ENCODE results near the gene MND1.

Gene MND1

GRCh38 chr4:153362184-153362583, 17.7 kb downstream of the MND1 start:
- no peak overlapping the region for H3K4me3 ChIP-seq (ENCODE audit: low read length)
- no peak overlapping the region for H3K27ac ChIP-seq (ENCODE audit: low read depth, low read length)
- H3K9ac ChIP-seq (ENCODE audit: low read length), result no peak overlapping the region
- H3K4me1 ChIP-seq (ENCODE audit: control insufficient read depth, insufficient read depth, low read length), result no peaks in the 10 kb centered on the region
- no peaks in the 10 kb centered on the region for H3K27me3 ChIP-seq (ENCODE audit: control insufficient read depth, insufficient read depth, low read length)
- no peaks in the 10 kb centered on the region for H3K36me3 ChIP-seq (ENCODE audit: control insufficient read depth, insufficient read depth, low read length)

- no peak overlapping the region for H3K4me3 ChIP-seq (ENCODE audit: low read length)
- H3K4me1 ChIP-seq (ENCODE audit: control insufficient read depth, insufficient read depth, low read length), result no peaks in the 10 kb centered on the region
- H3K9ac ChIP-seq (ENCODE audit: low read length), result no peak overlapping the region
- no peaks in the 10 kb centered on the region for H3K36me3 ChIP-seq (ENCODE audit: control insufficient read depth, insufficient read depth, low read length)
- no peaks in the 10 kb centered on the region for H3K27me3 ChIP-seq (ENCODE audit: control insufficient read depth, insufficient read depth, low read length)
- H3K27ac ChIP-seq (ENCODE audit: low read depth, low read length), result no peak overlapping the region
These were observed 19.6 kb downstream of the MND1 start for GRCh38 chr4:153364061-153364460.

DNA sequence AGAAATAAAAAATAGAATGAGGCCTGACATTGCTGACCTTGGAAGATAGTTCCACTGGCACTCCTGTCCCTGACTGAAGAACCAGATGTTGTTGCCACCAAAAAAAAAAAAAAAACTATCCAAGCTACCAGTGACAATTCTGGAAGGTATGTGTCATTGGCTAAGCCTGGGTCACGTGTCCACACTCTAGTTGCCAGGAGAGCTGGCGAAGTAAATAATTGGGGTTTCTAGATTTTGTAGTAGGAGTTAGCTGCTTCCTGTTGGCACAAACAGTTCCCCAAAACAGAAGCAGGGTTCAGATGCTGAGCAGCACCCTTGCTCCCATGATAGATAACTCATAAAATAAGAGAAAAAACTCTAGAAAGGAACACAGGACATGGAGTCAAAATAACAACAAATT, 20.5 kb downstream of the MND1 start:
- Histone ChIP-seq H3K9ac (ENCODE audit: low read length) (no peak overlapping the region), H3K4me3 (ENCODE audit: low read length) (no peak overlapping the region), H3K27me3 (ENCODE audit: control insufficient read depth, insufficient read depth, low read length) (no peaks in the 10 kb centered on the region), H3K27ac (ENCODE audit: low read depth, low read length) (no peak overlapping the region), H3K4me1 (ENCODE audit: control insufficient read depth, insufficient read depth, low read length) (no peaks in the 10 kb centered on the region), H3K36me3 (ENCODE audit: control insufficient read depth, insufficient read depth, low read length) (no peaks in the 10 kb centered on the region)

DNA sequence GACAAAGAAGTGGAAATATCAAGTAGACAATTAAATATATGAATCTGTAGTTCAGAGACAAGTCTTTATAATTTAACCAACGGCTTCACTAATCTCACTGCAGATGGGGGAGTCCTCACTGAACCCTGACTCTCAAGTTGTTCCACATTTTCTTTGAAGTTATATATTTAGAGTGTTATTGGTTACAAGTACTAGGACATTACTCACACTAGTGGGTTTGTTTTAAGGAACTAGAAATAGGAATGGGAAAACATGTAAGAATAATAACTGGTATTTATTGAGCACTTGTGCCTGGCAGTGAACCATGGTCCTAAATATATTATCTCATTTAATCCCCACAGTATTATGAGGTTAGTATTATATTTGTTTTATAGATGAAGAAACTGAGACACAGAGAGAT, 22.0 kb downstream of the MND1 start:
- Histone ChIP-seq H3K27ac (ENCODE audit: low read depth, low read length) (no peak overlapping the region), H3K9ac (ENCODE audit: low read length) (no peak overlapping the region), H3K36me3 (ENCODE audit: control insufficient read depth, insufficient read depth, low read length) (no peaks in the 10 kb centered on the region), H3K27me3 (ENCODE audit: control insufficient read depth, insufficient read depth, low read length) (no peaks in the 10 kb centered on the region), H3K4me3 (ENCODE audit: low read length) (no peak overlapping the region), H3K4me1 (ENCODE audit: control insufficient read depth, insufficient read depth, low read length) (no peaks in the 10 kb centered on the region)

DNA sequence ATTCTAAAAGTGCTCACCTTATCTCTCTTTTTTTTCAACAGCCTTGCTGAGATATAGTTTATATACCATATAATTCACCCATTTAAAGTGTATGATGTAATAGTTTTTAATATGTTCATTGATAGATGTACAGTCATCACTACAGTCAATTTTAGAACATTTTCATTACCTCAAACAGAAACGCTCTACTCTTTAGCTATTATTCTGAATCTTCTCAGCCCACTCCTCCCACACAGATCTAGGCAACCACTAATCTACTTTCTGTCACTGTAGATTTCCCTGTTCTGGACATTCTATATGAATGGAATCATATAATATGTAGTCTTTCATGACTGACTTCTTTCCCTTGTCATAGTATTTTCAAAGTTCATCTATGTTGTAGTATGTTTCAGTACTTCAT, 22.6 kb downstream of the MND1 start:
- no peaks in the 10 kb centered on the region for H3K4me1 ChIP-seq (ENCODE audit: control insufficient read depth, insufficient read depth, low read length)
- H3K36me3 ChIP-seq (ENCODE audit: control insufficient read depth, insufficient read depth, low read length), result no peaks in the 10 kb centered on the region
- H3K9ac ChIP-seq (ENCODE audit: low read length), result no peak overlapping the region
- H3K27ac ChIP-seq (ENCODE audit: low read depth, low read length), result no peak overlapping the region
- H3K27me3 ChIP-seq (ENCODE audit: control insufficient read depth, insufficient read depth, low read length), result no peaks in the 10 kb centered on the region
- no peak overlapping the region for H3K4me3 ChIP-seq (ENCODE audit: low read length)

DNA sequence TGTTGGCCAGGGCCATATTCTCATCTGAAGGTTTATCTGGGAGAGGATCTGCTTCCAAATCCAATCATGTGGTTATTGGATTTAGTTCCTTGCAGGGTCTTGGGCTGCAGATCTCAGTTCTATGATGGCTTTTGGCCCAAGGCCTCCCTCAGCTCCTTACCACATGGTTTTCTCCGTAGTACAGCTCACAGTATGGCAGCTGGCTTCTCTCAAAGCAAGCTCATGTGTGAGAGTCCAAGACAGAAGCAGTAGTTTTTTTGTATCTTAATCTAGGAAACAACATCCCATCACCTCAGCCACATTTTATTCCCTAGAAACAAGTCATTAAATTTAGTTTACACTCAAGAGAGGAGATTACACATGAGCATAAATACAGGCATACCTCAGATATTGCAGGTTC, 24.5 kb downstream of the MND1 start:
- no peaks in the 10 kb centered on the region for H3K4me1 ChIP-seq (ENCODE audit: control insufficient read depth, insufficient read depth, low read length)
- no peaks in the 10 kb centered on the region for H3K27me3 ChIP-seq (ENCODE audit: control insufficient read depth, insufficient read depth, low read length)
- H3K4me3 ChIP-seq (ENCODE audit: low read length), result no peak overlapping the region

DNA sequence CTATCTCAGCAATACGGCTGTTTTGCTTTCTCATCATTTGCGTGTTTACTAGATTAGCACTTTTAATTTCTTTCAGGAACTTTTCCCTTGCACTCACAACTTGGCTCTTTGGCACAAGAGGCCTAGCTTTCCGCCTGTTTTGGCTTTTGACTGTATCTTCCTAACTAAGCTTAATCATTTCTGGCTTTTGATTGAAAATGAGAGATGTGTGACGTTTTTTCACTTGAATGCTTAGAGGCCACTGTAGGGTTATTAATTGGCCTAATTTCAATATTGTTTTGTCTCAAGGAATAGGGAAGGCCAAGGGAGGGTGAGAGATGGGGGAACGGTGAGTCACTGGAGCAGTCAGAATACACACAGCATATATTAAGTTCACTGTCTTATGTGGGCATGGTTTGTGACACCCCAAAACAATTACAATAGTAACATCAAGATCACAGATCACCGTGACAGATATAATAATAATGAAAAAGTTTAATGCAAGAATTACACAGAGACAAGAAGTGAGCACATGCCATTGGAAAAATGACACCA, 27.3 kb downstream of the MND1 start:
- Histone ChIP-seq H3K27ac (ENCODE audit: low read depth, low read length) (no peak overlapping the region), H3K27me3 (ENCODE audit: control insufficient read depth, insufficient read depth, low read length) (no peaks in the 10 kb centered on the region)

More for the DNA sequence above, 24.5 kb downstream of the MND1 start:
- Histone ChIP-seq H3K36me3 (ENCODE audit: control insufficient read depth, insufficient read depth, low read length) (no peaks in the 10 kb centered on the region), H3K9ac (ENCODE audit: low read length) (no peak overlapping the region), H3K27ac (ENCODE audit: low read depth, low read length) (no peak overlapping the region)

GRCh38 chr4:153372967-153373562, 28.6 kb downstream of the MND1 start:
- Histone ChIP-seq H3K27ac (ENCODE audit: low read depth, low read length) (no peak overlapping the region), H3K4me3 (ENCODE audit: low read length) (no peak overlapping the region), H3K36me3 (ENCODE audit: control insufficient read depth, insufficient read depth, low read length) (no peaks in the 10 kb centered on the region), H3K9ac (ENCODE audit: low read length) (no peak overlapping the region), H3K27me3 (ENCODE audit: control insufficient read depth, insufficient read depth, low read length) (no peaks in the 10 kb centered on the region), H3K4me1 (ENCODE audit: control insufficient read depth, insufficient read depth, low read length) (no peaks in the 10 kb centered on the region)

More for the DNA sequence above, 27.3 kb downstream of the MND1 start:
- no peak overlapping the region for H3K4me3 ChIP-seq (ENCODE audit: low read length)
- no peaks in the 10 kb centered on the region for H3K4me1 ChIP-seq (ENCODE audit: control insufficient read depth, insufficient read depth, low read length)
- no peak overlapping the region for H3K9ac ChIP-seq (ENCODE audit: low read length)
- H3K36me3 ChIP-seq (ENCODE audit: control insufficient read depth, insufficient read depth, low read length), result no peaks in the 10 kb centered on the region

DNA sequence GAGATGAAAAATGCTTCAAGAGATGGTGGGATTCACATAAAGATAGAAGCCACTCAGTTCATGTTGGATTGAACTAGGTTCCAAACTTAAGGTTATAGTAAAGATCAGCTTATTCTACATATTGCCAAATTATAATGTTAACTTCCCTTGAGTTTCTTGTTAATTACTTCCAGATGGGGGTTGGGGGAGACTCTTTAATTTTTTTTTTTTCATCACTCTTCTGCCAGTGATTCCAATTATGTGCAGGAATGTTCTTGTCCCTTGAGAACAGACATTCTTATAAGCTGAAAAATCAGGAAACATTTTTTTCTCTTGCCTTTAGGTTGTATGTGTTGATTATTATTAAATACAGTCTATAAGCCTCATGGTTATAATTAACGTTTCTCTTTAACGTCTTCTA, 30.0 kb downstream of the MND1 start:
- Histone ChIP-seq H3K27me3 (ENCODE audit: control insufficient read depth, insufficient read depth, low read length) (no peaks in the 10 kb centered on the region), H3K4me1 (ENCODE audit: control insufficient read depth, insufficient read depth, low read length) (no peaks in the 10 kb centered on the region), H3K4me3 (ENCODE audit: low read length) (no peak overlapping the region), H3K9ac (ENCODE audit: low read length) (no peak overlapping the region), H3K36me3 (ENCODE audit: control insufficient read depth, insufficient read depth, low read length) (no peaks in the 10 kb centered on the region), H3K27ac (ENCODE audit: low read depth, low read length) (no peak overlapping the region)

GRCh38 chr4:153375303-153375702, 30.8 kb downstream of the MND1 start:
- no peak overlapping the region for H3K9ac ChIP-seq (ENCODE audit: low read length)
- H3K27me3 ChIP-seq (ENCODE audit: control insufficient read depth, insufficient read depth, low read length), result no peaks in the 10 kb centered on the region
- no peak overlapping the region for H3K4me3 ChIP-seq (ENCODE audit: low read length)
- no peaks in the 10 kb centered on the region for H3K4me1 ChIP-seq (ENCODE audit: control insufficient read depth, insufficient read depth, low read length)
- H3K36me3 ChIP-seq (ENCODE audit: control insufficient read depth, insufficient read depth, low read length), result no peaks in the 10 kb centered on the region
- H3K27ac ChIP-seq (ENCODE audit: low read depth, low read length), result no peak overlapping the region

- Histone ChIP-seq H3K36me3 (ENCODE audit: control insufficient read depth, insufficient read depth, low read length) (no peaks in the 10 kb centered on the region), H3K27me3 (ENCODE audit: control insufficient read depth, insufficient read depth, low read length) (no peaks in the 10 kb centered on the region), H3K4me1 (ENCODE audit: control insufficient read depth, insufficient read depth, low read length) (no peaks in the 10 kb centered on the region), H3K27ac (ENCODE audit: low read depth, low read length) (no peak overlapping the region), H3K4me3 (ENCODE audit: low read length) (no peak overlapping the region), H3K9ac (ENCODE audit: low read length) (no peak overlapping the region)
These were observed 38.6 kb downstream of the MND1 start for GRCh38 chr4:153383131-153383530.

- H3K27ac ChIP-seq (ENCODE audit: low read depth, low read length), result no peak overlapping the region
- H3K36me3 ChIP-seq (ENCODE audit: control insufficient read depth, insufficient read depth, low read length), result no peaks in the 10 kb centered on the region
- no peak overlapping the region for H3K9ac ChIP-seq (ENCODE audit: low read length)
- no peaks in the 10 kb centered on the region for H3K4me1 ChIP-seq (ENCODE audit: control insufficient read depth, insufficient read depth, low read length)
- H3K4me3 ChIP-seq (ENCODE audit: low read length), result no peak overlapping the region
- H3K27me3 ChIP-seq (ENCODE audit: control insufficient read depth, insufficient read depth, low read length), result no peaks in the 10 kb centered on the region
These were observed 39.7 kb downstream of the MND1 start for GRCh38 chr4:153384160-153384559.

DNA sequence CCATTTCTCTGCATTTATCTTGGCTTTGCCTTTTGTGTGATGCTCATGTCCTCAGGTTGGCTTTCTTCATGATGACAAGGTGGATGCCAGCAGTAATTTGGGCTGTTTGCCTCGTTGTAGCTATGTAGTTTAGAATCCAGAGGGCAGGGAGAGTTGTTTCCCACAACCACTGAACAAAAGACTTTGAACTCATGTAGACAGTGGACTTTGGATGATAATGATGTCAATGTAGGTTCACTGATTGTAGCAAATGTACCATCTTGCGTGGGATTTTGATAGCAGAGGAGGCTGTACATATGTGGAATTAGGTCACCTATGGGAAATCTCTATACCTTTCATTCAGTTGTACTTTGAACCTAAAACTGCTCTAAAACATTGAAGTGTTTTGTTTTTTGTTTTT, 41.3 kb downstream of the MND1 start:
- no peaks in the 10 kb centered on the region for H3K27me3 ChIP-seq (ENCODE audit: control insufficient read depth, insufficient read depth, low read length)
- no peaks in the 10 kb centered on the region for H3K36me3 ChIP-seq (ENCODE audit: control insufficient read depth, insufficient read depth, low read length)
- H3K4me1 ChIP-seq (ENCODE audit: control insufficient read depth, insufficient read depth, low read length), result no peaks in the 10 kb centered on the region
- H3K9ac ChIP-seq (ENCODE audit: low read length), result no peak overlapping the region
- no peak overlapping the region for H3K4me3 ChIP-seq (ENCODE audit: low read length)
- no peak overlapping the region for H3K27ac ChIP-seq (ENCODE audit: low read depth, low read length)

All from rectal smooth muscle tissue (tissue), 1 donor.